ENCODE results near the gene OVOL2.

OVOL2 gene

DNA sequence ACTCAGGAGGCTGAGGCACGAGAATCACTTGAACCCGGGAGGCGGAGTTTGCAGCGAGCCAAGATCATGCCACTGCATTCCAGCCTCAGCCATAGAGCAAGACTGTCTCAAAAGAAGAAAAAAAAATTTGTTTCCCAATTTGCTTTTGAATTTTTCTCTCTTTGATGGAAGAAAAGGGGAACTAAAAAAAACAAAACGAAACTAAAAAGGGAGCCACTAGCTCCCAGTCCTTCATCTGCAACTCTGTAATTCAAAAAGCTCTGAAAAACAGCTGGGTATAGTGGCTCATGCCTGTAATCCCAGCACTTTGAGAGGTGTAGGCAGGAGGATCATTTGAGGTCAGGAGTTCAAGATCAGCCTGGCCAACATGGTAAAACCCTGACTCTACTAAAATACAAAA lies 9.5 kb downstream of the OVOL2 start:
- no peak for DNase-seq (ENCODE audit: low read depth, low spot score)
- POLR2A ChIA-PET, result no interaction called here
- no peak overlapping the region for H3K4me3 ChIP-seq (ENCODE audit: low read depth, low read length)
- CTCF ChIA-PET, result no interaction called here
- TF ChIP-seq CTCF (IDR thresholded peaks at IDR 0.05; ENCODE audit: insufficient read depth, low read length, missing control alignments), result no peak

- no peak for DNase-seq (ENCODE audit: low read depth, low spot score)
- ChIA-PET CTCF (no interaction called here), POLR2A (no interaction called here)
- H3K4me3 ChIP-seq (ENCODE audit: low read depth, low read length), result no peak overlapping the region
- TF ChIP-seq CTCF (IDR thresholded peaks at IDR 0.05; ENCODE audit: insufficient read depth, low read length, missing control alignments), result no peak
These were observed 11.2 kb downstream of the OVOL2 start for GRCh38 chr20:18046535-18046934.

DNA sequence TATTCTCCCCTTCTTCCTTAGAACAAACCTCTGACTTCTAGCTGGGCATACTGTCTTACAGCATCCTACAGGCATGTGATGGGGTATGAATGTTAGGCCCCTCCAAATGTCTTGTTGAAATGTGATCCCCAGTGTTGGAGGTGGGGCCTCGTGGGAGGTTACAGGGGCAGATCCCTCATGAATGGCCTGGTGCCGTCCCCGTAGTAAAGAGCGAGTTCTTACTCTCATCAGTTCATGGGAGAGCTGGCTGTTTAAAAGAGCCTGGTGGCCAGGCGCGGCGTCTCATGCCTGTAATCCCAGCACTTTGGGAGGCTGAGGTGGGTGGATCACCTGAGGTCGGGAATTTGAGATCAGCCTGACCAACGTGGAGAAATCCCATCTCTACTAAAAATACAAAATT lies 15.5 kb downstream of the OVOL2 start:
- ChIA-PET CTCF (no interaction called here), POLR2A (no interaction called here)

GRCh38 chr20:18041462-18041861 lies 16.3 kb downstream of the OVOL2 start:
- no peak for TF ChIP-seq CTCF (IDR thresholded peaks at IDR 0.05; ENCODE audit: insufficient read depth, low read length, missing control alignments)
- H3K4me3 ChIP-seq (ENCODE audit: low read depth, low read length), result no peak overlapping the region
- ChIA-PET CTCF (no interaction called here), POLR2A (no interaction called here)
- no peak for DNase-seq (ENCODE audit: low read depth, low spot score)

More for the DNA sequence above, 15.5 kb downstream of the OVOL2 start:
- no peak for TF ChIP-seq CTCF (IDR thresholded peaks at IDR 0.05; ENCODE audit: insufficient read depth, low read length, missing control alignments)
- no peak for DNase-seq (ENCODE audit: low read depth, low spot score)
- H3K4me3 ChIP-seq (ENCODE audit: low read depth, low read length), result no peak overlapping the region

- POLR2A ChIA-PET, result no interaction called here
- CTCF ChIA-PET, result no interaction called here
- no peak for TF ChIP-seq CTCF (IDR thresholded peaks at IDR 0.05; ENCODE audit: insufficient read depth, low read length, missing control alignments)
- DNase-seq (ENCODE audit: low read depth, low spot score), result no peak
- no peak overlapping the region for H3K4me3 ChIP-seq (ENCODE audit: low read depth, low read length)
These were observed 18.7 kb downstream of the OVOL2 start for GRCh38 chr20:18039063-18039462.

DNA sequence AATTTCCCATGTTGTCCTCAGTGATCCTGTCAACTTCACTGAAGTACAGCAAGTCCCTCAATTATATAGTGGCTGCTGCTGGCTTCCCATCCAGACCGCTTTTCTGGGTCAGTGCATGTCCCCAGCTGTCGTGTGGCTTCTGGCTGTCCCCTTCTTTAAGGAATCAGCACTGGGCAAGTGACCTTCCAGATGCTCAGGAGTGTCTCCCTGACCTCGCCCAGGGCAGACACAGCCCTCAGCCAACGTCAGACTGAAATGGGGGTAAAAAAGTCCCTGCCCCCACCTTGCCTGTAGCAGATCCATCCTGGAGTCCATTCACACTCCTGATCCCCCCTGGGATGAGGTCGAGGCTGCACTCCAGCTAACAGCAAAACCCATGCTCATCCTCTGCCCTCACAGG lies 23.7 kb downstream of the OVOL2 start:
- ChIA-PET CTCF (no interaction called here), POLR2A (no interaction called here)
- no peak overlapping the region for H3K4me3 ChIP-seq (ENCODE audit: low read depth, low read length)
- no peak for TF ChIP-seq CTCF (IDR thresholded peaks at IDR 0.05; ENCODE audit: insufficient read depth, low read length, missing control alignments)
- no peak for DNase-seq (ENCODE audit: low read depth, low spot score)
